Cortex of kidney (tissue), 1 donor: ENCODE results near the gene MPRIP.

Experiments used
- DNase-seq: peaks from one replicate; lab custom pipeline; 2025; lab: John Stamatoyannopoulos, UW

Gene MPRIP

DNA sequence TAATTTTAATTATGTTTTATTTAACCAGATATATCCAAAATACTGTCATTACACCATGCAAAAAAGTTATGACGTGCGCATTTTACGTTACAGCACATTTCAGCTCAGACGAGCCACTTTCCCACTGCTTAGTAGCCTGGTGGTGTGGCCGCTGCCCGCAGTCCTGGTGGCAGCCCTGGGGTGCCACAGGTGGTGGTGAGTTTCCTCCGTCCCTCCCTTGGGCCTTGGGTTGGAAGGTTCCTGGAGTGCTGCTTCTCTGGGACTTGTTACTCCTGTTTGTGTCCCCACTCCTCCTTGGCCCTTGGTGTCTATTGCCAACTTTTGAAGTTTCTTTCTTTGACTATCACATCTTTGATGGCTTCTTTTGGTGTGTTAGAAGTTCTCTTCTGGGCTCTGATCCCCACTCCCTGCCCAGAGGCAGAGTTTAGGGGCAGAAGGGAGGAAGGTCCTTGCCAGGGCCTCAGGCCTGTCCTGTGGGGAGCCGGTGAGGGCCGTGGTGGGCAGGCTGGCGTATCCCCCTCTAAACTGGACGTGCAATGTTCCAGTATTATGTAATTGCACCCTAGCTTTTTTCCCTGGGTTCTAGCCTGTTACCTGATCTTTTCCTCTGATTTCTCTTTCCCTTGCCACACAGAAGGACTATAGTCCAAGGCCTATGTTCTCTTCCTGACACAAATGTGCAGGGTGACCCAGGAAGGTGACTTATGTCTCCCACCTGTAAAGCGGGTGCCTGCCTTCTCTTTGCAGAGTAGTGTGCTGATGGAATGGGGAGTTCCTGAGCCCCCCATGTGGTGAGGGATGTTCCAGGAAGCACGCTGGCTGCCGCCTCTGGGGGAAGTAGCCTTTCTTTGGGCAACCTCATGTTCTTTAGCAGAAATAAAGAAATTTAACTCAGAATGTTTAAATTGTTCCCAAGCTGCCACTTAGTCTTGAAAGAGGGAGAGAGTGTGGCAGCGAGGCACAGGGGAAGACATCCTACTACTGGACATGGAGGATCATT is 8.4 kb downstream of the MPRIP start:
- no peak for DNase-seq

DNA sequence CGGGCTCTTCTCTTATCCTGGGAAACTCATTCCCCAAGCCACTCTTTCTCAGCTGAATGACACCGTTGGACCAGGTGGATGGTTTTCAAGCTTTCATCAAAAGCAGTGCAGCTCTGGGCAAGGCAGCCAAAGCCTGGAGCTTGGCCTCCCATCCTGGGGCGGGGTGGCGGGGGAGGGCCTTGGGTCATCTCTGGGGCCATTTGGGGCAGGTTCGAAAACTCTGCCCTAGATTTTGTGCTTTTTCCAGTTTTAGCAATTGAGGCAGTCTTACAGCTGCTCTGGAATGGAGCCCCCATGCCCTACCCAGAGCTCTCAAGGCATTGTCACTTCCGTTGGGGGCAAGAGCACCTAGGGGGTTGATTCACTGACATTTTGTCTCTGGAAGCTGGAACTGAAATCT is 9.1 kb downstream of the MPRIP start:
- DNase-seq = no peak

DNA sequence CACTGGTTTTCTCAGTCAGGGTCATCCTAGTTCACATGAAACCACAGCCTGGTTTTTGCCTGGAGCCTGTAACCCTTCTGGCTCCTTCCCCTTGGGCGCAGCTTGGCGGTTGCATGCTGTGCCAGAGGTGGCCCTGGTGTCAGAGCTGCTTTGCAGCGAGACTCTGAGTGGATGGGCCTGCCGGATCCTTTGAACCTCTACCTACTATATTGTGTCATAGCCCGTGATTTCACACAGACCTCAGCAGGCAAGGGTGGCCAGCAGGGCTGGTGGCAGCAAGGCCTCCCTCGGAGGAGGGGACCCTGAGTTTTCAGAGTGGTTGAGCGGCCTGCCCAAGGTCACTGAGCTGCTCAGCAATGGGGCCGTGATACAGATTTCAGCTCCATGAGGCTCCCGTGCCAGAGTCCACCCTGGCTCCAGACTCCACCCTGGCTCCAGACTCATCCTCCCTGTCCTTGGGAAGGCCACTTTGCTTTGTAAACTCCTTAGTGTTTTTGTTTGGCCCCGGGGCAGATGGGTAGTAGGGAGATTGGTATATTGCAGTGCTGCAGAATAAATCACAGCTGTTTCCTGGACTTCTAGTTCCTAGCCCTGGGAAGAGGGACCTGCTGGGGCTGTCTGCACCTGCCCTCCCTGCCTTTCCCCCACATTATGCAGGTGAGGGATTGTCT is 9.7 kb downstream of the MPRIP start:
- no peak for DNase-seq

DNA sequence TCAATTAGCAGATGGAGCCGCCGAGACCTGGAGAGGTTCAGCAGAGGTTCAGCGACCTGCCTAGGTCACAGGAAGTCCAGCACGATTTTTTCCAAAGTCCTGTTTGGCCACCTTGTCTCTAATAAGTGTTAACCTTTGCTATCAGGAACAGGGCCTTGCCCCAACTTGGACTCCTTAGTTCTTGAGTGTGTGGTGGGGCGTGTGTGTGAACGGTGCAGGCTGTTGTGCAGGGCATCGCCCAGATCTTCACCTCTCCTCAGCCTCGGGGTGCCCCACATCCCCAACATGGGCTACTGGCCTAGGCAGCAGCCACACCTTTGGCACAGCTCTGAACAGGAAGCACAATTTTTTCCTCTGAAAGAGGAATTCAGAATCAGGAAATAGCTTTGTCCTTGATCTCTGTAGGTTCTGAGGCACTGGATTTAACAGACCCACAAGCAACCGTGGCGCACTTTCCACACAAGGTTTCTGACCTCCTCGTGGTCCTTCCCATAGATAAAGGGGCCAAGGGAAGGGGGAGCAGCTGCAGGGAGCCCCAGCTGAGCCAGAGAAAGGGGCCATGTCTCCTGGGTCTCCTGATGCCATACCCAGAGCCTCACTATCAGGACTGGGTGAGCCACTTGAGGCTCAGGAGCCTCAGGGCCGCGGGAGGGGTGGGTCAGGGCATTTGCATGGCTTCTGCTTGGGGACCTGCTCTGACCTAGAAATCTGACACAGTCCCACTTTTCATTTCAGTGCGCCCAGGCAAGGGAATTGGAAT is 10.4 kb downstream of the MPRIP start:
- no peak for DNase-seq

DNA sequence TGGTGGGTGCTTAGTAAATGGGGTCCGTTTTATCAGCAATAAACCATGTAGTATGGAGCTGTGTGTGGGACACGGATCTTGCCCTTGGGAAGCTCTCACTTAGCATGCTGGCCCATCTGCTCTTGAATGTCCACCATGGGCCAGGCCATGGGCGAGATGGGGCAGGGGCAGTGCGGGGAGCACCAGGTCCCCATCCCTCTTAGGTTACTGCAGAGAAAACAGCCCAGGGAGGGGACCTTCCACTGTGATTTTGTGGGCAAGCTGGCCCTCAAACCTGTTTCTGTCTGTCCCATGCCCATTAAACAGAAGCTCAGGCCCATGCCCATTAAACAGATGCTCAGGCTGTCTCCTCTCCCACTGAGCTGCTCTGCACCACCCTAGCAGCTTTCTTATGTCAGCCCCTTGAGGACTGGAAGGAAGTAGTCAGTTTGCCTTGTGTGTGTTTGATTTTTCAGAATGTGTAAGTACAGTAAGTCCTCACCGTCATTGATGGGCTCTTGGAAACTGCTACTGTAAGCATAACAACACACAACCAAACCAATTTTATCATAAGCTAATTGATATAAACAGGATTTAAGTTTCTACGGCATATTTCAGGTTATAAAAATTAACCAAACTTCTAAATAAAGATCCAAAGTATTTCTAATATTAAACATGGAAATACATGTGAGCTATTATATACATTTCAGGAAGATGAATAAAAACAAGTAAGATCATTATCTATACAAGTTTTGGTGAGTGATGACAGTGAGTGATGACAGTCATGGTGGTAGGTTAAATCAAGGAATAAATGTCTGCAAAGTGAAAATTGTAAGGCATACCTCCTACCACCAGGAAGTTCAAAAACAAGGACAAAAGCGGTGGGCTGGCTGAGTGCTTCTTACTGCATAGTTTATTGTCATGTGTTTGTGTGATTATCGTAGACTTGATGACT is 11.5 kb downstream of the MPRIP start:
- DNase-seq = no peak

DNA sequence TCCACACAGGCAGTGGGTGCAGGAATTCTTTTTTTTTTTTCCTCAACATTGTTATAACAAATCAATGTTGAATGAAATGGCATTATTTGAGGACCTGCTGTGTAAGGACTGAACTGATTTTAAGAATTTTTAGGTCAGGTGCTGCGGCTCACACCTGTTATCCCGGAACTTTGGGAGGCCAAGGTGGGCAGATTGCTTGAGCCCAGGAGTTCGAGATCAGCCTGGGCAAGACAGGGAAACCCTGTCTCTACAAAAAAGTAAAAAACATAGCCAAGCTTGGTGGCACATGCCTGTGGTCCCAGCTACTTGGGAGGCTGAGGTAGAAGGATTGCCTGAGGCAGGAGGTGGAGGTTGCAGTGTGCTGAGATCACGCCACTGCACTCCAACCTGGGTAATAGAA is 12.4 kb downstream of the MPRIP start:
- no peak for DNase-seq

DNA sequence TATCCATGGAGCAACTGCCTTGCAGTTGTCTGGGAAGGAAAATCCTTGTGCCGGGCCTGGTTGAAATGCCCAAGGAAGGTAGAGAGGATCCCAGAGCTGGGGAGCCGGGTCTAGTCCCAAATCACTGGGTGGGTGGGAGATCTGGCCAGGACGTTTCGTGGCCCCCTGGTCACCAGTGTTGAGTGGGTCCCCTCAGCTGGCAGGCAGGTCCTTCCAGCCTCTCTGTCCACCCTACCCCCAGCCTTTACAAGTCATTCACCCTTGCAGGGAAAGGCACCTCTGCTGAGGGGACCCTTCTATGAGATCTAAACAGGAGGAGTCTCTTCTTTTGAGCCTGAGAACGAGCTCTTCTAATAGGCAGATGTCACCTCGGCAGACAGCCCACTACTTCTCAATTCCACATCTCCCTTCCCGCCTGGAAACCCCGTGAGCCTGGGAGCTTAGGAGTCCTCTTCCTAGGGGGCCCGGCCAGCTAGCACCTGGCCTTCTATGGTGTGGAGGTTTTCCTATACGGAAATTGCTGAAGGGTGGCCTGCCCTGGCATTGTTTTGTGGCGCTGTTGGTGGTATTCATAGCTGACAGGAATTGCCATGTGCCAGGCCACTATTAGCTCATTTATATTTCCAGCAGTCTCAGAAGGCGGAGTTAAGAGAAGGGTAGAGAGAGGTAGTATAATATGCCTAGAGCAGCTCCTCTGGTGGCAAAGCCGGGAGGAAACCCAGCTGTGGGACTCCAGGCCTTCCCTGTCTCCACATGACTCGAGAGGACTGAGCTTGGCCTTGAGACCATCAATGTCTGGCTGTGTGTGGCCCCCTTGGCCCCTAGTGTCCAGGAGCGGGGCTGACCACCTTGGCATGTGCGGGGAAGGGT is 13.3 kb downstream of the MPRIP start:
- no peak for DNase-seq

DNA sequence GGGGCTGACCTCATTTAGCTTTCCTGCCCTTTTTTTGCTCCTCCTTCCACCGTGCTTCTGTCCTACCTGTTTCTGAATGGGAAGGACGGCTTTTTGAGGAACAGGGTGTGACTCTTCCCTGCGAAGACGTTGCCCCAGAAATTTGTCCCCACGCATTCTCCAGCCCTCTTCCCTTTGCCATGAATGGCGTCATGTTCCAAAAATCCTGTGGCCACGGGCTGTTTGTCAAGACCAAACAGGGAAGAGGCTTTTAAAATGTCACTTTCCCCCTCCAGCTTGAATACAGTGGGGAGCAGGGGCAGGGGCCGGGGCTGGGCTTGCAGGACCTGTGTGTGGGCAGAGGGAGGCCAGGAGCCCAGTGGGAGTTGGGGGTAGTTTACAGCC is 13.9 kb downstream of the MPRIP start:
- DNase-seq = no peak

DNA sequence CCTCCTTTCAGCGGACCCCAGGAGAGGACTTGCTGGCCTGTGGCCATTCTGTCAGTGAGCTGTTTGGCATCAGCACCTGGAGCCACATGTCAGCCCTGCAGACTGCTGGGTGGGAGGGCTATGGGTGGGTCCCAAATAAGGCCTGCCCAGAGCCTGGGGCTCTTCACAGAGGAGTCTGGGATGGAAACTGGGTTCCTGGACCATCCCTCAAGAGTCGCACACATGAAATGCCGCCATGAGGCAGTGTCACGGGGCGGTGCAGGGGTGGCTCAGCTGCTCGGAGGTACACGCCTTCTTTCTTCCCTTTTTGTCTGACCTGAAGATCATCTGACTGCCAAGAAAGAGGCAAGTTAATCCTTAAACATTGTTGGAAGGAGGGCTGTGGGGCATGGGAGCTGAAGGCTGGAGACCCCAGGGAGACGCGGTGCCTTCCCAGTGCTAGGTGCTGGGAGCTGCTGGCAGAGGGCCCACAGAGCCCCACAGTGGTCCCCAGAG is 14.8 kb downstream of the MPRIP start:
- no peak for DNase-seq

DNA sequence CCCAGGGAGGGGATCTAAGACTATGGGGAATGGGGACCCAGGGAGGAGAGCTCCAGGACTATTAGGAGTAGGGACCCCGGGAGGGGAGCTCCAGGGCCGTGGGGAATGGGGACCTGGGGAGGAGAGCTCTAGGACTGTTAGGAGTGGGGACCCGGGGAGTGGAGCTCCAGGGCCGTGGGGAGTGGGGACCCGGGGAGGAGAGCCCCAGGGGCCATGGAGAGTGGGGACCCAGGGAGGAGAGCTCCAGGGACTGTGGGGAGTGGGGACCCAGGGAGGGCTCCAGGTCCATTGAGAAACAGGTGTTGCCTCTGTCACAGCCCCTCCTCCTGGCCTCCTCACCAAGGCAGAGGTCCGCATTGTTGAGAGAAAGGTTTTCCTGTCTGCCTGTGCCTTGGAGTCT is 16.0 kb downstream of the MPRIP start:
- no peak for DNase-seq

DNA sequence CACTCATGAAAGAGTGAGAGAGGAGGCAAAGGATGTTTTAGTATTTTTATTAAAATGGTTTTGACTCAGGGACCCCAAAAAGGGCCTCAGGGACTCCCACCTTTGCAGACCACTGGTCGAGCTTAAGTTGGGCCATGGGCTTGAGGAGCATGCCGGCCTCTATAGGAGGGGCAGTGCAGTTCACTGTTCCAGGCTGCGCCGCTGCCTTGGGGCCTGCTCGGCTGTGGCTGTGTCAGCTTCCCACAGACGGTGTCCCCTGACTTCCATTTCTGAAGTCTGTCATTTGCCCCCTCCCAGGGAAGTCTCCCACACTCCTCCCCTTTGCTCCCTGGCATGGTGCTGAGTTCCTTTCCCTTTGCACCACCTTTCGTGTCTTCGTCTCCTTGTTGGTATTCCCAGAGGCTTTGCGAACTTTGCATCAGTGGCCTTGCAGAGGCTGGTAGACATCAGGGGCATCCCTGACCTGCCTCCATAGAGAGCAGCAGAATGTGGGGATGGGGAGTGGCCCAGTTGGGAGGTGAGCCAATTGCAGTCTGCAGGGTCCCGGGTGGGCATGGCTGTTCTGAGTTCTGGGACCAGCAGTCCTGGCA is 17.1 kb downstream of the MPRIP start:
- DNase-seq = no peak

DNA sequence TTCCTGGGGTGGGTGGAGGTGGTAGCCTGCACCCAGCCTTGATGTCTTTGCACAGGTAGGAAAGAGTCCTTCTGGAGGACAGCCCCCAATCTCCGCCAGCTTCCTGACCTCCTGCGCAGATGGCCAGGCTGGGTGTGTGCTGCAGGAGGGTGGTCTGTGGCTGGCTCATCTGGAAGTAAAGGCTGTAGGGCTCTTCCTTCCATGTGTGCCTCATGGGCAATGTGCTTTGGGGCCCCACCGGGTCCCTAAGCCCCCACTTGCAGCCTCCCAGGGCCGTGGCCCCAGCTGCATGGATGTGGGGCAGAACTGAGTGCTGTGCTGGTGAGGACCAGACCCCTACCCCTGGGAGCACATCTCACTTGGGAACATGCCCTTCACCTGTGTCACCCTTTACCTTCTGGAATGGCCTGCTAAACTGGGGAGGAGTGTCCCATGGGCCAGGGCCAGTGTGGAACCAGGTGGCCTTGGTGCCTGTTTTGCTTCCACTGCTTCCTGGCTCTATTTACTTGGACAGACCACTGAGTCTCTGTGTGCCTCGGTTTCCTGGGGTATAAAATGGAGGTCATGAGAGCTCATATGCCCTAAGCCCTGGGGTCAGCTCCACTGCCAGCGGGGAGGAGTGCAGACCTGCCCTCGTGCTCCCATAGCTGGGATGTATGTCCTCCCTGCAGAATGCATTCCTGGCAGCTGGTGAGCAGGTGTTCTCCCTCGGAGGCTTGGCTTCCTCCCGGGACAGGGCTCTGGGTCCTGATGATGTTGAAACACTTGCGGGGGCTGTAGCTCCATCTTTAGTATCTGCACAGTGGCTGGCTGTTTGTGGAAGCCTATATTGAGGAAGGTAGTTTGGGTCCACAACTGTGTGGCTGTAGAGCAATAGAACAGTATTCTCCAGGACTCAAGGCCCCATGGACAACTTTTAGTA is 18.0 kb downstream of the MPRIP start:
- DNase-seq = no peak

DNA sequence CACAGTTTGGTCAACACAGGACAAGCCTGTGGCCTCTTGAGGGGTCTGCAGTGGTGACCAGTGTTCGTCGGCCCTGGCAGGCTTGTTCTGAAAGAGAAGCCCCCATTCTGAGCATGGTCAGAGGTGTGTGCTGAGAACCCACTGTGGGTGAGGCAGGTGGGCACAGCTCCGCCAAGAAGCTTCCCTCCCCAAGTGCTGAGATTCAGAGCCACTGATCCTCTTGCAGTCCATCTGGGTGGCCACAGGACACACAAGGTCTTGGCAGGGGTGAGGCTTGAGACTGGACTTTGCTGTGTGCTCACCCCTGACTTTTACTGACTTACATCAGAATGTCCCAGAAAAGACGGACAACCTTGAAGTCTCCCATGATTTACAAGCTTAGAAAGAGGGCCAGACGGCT is 18.7 kb downstream of the MPRIP start:
- no peak for DNase-seq

DNA sequence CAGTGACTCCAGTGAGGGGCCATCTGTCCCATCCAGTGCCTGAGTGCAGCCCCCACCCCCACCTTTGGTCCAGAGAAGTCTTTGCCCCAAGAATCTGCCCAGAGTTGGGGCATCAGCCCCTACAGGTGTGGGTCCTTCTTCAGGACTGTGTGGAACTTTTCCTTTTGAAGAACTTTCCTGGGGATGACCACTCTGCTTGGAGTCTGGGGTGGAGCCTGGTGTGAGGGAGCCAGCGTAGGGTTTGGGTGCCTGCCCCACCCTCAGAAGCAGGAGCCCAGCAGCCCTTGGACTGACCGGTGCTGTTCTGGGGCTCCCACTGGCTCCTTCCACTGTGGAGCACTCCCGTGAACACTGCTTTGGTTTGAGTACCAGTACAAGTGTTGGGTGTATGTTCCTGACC is 19.3 kb downstream of the MPRIP start:
- DNase-seq = no peak

DNA sequence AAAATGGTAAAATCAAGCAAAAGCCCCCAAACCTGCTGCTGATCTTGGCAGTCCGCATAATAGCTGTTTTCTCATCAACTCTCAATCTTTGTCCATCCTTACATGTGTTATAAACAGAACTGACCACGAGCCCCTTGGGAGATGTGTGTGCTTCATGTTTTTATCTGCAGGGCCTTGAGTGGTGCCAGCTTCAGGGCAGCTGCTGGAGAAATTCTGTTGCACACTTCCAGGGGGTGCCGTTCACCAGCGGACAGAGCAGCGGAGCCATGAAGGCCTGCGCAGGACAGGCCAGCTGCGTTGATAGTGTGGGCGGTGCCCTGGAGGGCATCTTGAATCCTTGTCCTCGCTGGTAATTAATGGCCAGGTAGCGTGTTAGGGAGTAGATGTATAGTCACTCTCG is 20.1 kb downstream of the MPRIP start:
- no peak for DNase-seq

DNA sequence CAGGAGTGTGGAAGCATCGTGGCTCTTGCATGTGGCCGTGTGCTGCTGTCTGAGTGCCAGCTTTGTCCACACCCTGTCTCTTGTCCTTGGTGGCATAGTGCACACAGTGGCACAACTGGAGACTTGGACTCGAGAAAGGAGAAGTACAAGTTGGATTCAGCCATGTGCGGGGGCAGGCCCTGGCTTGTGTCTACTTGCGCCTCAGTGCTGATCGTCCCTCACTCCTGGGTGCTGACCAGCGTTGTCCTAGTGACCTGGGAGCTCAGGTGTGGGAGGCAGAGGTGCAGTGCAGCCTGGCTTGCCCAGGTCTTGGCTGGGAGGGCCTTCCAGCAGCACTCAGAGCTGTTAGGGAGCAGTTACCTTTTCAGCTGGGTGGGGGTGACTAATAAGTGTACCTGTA is 20.6 kb downstream of the MPRIP start:
- DNase-seq = no peak

DNA sequence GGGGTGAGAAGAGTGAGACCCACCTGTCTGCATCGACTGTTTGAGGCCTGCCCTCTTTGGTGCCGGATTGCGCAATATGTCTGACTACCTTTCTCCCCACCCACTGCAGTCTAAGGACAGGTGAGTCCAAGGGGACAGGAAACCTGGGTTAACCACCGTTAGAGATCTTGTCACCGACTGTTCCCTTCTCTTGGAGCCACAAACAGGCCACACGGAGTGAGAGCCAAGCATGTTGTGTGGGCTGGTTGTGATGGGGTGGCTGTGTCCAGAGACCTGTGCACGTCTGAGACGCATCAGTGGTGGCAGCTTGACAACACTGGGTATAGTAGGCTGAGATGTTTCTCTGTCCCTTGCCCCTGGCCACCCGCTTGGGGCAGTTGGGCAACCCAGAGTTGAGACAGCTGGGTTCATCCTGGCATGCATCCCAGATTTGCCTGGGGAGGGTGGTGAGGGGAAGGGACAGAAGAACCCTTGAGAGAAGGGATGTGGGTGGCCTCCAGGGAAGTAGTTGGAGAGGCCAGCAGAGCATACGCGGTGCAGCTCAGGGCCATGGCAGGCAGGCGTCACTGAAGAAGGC is 21.4 kb downstream of the MPRIP start:
- DNase-seq = no peak

DNA sequence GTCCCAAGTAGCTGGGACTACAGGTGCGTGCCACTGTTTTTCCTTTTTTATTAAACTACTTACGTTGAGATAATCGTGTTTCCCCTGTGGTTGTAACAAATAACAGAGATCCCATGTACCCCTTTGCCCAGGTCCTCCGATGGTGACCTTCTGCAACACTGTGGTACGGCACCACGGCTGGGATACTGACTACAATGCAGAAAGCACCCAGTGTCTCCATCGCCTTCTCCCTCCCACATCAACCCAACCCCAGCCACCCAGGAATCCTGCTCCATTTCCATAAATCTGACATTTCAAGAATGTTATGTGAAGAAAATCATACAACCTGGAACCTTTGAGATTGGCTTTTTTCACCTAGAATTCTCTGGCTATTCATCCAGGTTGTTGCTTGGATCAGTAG is 22.1 kb downstream of the MPRIP start:
- DNase-seq = no peak

DNA sequence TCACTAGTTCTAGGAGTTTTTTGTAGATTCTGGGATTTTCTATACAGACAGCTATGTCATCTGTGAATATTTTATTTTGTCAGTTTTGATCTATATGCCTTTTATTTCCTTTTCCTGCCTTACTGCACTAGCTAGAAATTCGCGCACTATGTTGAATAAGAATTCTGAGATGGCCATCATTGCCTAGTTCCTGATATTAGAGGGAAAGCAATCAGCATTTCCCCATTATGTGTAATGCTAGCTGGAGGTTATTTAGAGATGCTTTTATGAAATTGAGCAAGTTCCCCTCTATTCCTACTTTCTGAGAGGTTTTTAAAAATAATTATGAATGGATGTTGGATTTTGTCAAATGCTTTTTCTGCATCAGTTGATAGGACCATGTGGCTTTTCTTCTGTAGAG is 23.8 kb downstream of the MPRIP start:
- DNase-seq = no peak
